Astrocyte (in vitro differentiated cells and primary cell): Measurements from ENCODE around the gene KRIT1. TPM values are rescaled to one million over a fixed set of nuclear protein-coding genes. Genes with fewer than 3 reads are reported as not detected.
"Not testable (repeated sequence)": the region's sequence is repeated elsewhere in the genome, so short reads cannot be mapped to it uniquely, and the experiment has no call there.

Source experiments
- DNase-seq: peaks from one replicate; pipeline ENCODE4 v3.0.0-alpha.2; 2010; ENCODE audit warnings: low read depth
- FAIRE-seq: peaks from 2 replicates; lab custom pipeline; 2011; peaks lifted over from hg19 to GRCh38; lab: Jason Lieb, UNC
- H2AFZ ChIP-seq: 2 replicates; pipeline ENCODE4 v1.6.0; 2012; ENCODE audit warnings: low read depth, low read length, inconsistent platforms
- H3K27ac ChIP-seq: 2 replicates; pipeline ENCODE4 v1.5.1; 2011; ENCODE audit warnings: low read depth, low read length, inconsistent platforms
- H3K27me3 ChIP-seq: 2 replicates; pipeline ENCODE4 v1.6.0; 2011; ENCODE audit warnings: low read length, inconsistent platforms; ENCODE audit not compliant: insufficient read depth
- H3K36me3 ChIP-seq: 2 replicates; pipeline ENCODE4 v1.5.1; 2011; ENCODE audit warnings: low read length, inconsistent platforms; ENCODE audit not compliant: insufficient read depth
- H3K4me1 ChIP-seq: 2 replicates; pipeline ENCODE4 v1.5.1; 2011; ENCODE audit warnings: low read length, inconsistent platforms; ENCODE audit not compliant: insufficient read depth
- H3K4me2 ChIP-seq: 2 replicates; pipeline ENCODE4 v1.6.0; 2012; ENCODE audit warnings: low read length, inconsistent platforms
- H3K4me3 ChIP-seq: 2 replicates; pipeline ENCODE4 v1.5.1; 2011; ENCODE audit warnings: low read depth, mild to moderate bottlenecking, low read length, inconsistent platforms; ENCODE audit not compliant: insufficient read depth
- H3K79me2 ChIP-seq: 2 replicates; pipeline ENCODE4 v1.6.0; 2012; ENCODE audit warnings: mild to moderate bottlenecking, low read length, inconsistent platforms; ENCODE audit not compliant: insufficient read depth
- H3K9ac ChIP-seq: 2 replicates; pipeline ENCODE4 v1.6.0; 2012; ENCODE audit warnings: mild to moderate bottlenecking, low read length, inconsistent platforms
- H3K9me3 ChIP-seq: 2 replicates; pipeline ENCODE4 v1.5.1; 2012; ENCODE audit warnings: low read depth, mild to moderate bottlenecking, low read length, inconsistent platforms; ENCODE audit not compliant: insufficient read depth
- H4K20me1 ChIP-seq: 2 replicates; pipeline ENCODE4 v1.6.0; 2012; ENCODE audit warnings: low read length, inconsistent platforms; ENCODE audit not compliant: insufficient read depth
- H3K27ac Mint-ChIP-seq: one replicate; pipeline ENCODE4 v1.8.0; 2021; ENCODE audit warnings: mild to moderate bottlenecking, mixed read lengths; ENCODE audit not compliant: unreplicated experiment
- H3K27me3 Mint-ChIP-seq: one replicate; pipeline ENCODE4 v1.8.0; 2021; ENCODE audit warnings: low read depth, mixed read lengths; ENCODE audit not compliant: unreplicated experiment
- H3K36me3 Mint-ChIP-seq: one replicate; pipeline ENCODE4 v1.8.0; 2021; ENCODE audit warnings: low read depth, mixed read lengths; ENCODE audit not compliant: unreplicated experiment
- H3K4me1 Mint-ChIP-seq: one replicate; pipeline ENCODE4 v1.8.0; 2021; ENCODE audit warnings: low read depth, mixed read lengths; ENCODE audit not compliant: unreplicated experiment
- H3K4me3 Mint-ChIP-seq: one replicate; pipeline ENCODE4 v1.8.0; 2021; ENCODE audit warnings: mild to moderate bottlenecking, moderate library complexity, mixed read lengths; ENCODE audit not compliant: unreplicated experiment
- H3K9me3 Mint-ChIP-seq: one replicate; pipeline ENCODE4 v1.8.0; 2021; ENCODE audit warnings: mild to moderate bottlenecking, mixed read lengths; ENCODE audit not compliant: unreplicated experiment
- CTCF ChIP-seq: IDR thresholded peaks from 2 replicates; pipeline ENCODE4 v1.5.1; 2011; ENCODE audit warnings: low read depth, mild to moderate bottlenecking, inconsistent platforms, low read length, moderate library complexity; ENCODE audit not compliant: insufficient read depth
- EZH2 ChIP-seq: IDR thresholded peaks from 2 replicates; pipeline ENCODE4 v1.6.1; 2012; ENCODE audit warnings: mild to moderate bottlenecking, low read length, inconsistent platforms; ENCODE audit not compliant: insufficient read depth
- total RNA-seq: library from RNA; stranded (reverse); gene quantifications from 2 replicates; pipeline ENCODE4 v1.2.1, GENCODE V29; 2021

The KRIT1 gene
- total RNA-seq, 1 donor from 2014 or later: 33.9 TPM

DNA sequence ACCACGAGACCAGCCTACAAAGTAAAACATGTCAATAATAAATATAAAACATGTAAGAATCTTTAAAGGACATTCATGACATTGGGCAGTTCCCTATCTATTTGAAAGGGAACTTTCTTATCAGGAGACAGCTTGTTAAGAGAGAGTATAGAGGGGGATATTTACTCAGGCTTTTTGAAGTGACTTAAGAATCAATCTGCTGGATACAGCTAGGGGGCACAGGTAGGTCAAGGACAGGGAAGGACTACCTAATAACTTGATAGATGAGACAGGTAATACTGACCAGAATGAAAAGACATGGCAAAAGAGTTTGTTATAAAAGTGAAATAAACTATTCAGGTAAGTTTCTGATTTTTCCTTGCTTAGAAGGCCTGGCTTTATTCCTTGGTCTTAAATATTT, 44.9 kb downstream of the KRIT1 start:
- Mint-ChIP-seq H3K27ac (no peak overlapping the region), H3K27me3 (no peaks in the 10 kb centered on the region), H3K9me3 (peaks cover 2% of the 10 kb centered on the region), H3K36me3 (peaks cover 14% of the 10 kb centered on the region), H3K4me3 (no peak overlapping the region), H3K4me1 (no peaks in the 10 kb centered on the region)
- H3K4me1 ChIP-seq: no peaks in the 10 kb centered on the region
- no peak for DNase-seq
- no peaks in the 10 kb centered on the region for H3K9me3 ChIP-seq
- H3K4me2 ChIP-seq: no peak overlapping the region
- H2AFZ ChIP-seq: no peak overlapping the region
- H3K9ac ChIP-seq: no peak overlapping the region
- no peak overlapping the region for H3K4me3 ChIP-seq
- H3K79me2 ChIP-seq: peaks cover 2% of the 10 kb centered on the region
- no peaks in the 10 kb centered on the region for H3K27me3 ChIP-seq
- no peak for FAIRE-seq
- H3K36me3 ChIP-seq: peaks cover 12% of the 10 kb centered on the region
- H3K27ac ChIP-seq: no peak overlapping the region
- H4K20me1 ChIP-seq: peaks cover 1% of the 10 kb centered on the region
- TF ChIP-seq EZH2: no peak
- TF ChIP-seq CTCF: no peak

GRCh38 chr7:92192326-92192725, 53.4 kb downstream of the KRIT1 start:
- Mint-ChIP-seq H3K36me3 (peaks cover 30% of the 10 kb centered on the region), H3K27ac (no peak overlapping the region), H3K4me1 (no peaks in the 10 kb centered on the region), H3K27me3 (no peaks in the 10 kb centered on the region), H3K4me3 (no peak overlapping the region), H3K9me3 (peaks cover 43% of the 10 kb centered on the region)
- Histone ChIP-seq H3K4me3 (no peak overlapping the region), H3K27me3 (no peaks in the 10 kb centered on the region), H4K20me1 (no peaks in the 10 kb centered on the region), H2AFZ (no peak overlapping the region), H3K36me3 (no peaks in the 10 kb centered on the region), H3K9me3 (no peaks in the 10 kb centered on the region), H3K4me2 (no peak overlapping the region), H3K9ac (no peak overlapping the region), H3K4me1 (no peaks in the 10 kb centered on the region), H3K27ac (no peak overlapping the region), H3K79me2 (no peaks in the 10 kb centered on the region)
- DNase-seq: no peak
- FAIRE-seq: no peak
- TF ChIP-seq CTCF: no peak
- TF ChIP-seq EZH2: no peak

DNA sequence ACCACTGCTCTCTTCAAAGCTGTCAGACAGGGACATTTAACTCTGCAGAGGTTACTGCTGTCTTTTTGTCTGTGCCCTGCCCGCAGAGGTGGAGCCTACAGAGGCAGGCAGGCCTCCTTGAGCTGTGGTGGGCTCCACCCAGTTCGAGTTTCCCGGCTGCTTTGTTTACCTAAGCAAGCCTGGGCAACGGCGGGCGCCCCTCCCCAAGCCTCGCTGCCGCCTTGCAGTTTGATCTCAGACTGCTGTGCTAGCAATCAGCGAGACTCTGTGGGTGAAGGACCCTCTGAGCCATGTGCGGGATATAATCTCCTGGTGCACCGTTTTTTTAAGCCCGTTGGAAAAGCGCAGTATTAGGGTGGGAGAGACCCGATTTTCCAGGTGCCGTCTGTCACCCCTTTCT, 56.5 kb downstream of the KRIT1 start:
- not testable (repeated sequence) for H3K4me3 ChIP-seq, DNase-seq, H3K4me2 ChIP-seq, H2AFZ ChIP-seq, H3K4me1 ChIP-seq, H3K9ac ChIP-seq, H3K4me3 Mint-ChIP-seq, H3K27ac ChIP-seq, H3K27me3 ChIP-seq, H3K4me1 Mint-ChIP-seq, H3K79me2 ChIP-seq, H3K36me3 ChIP-seq, H3K27me3 Mint-ChIP-seq, H3K9me3 ChIP-seq, H3K27ac Mint-ChIP-seq, FAIRE-seq, H4K20me1 ChIP-seq
- Mint-ChIP-seq H3K36me3 (peaks cover 19% of the 10 kb centered on the region), H3K9me3 (peaks cover 43% of the 10 kb centered on the region)

DNA sequence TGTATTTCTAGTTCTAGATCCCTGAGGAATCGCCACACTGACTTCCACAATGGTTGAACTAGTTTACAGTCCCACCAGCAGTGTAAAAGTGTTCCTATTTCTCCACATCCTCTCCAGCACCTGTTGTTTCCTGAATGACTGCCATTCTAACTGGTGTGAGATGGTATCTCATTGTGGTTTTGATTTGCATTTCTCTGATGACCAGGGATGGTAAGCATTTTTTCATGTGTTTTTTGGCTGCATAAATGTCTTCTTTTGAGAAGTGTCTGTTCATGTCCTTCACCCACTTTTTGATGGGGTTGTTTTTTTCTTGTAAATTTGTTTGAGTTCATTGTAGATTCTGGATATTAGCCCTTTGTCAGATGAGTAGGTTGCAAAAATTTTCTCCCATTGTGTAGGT, 61.4 kb downstream of the KRIT1 start:
- H3K27me3 ChIP-seq, H2AFZ ChIP-seq, H3K27ac ChIP-seq, H4K20me1 ChIP-seq, H3K9me3 ChIP-seq, H3K27ac Mint-ChIP-seq, H3K4me1 Mint-ChIP-seq, FAIRE-seq, H3K27me3 Mint-ChIP-seq, H3K4me3 ChIP-seq, H3K4me2 ChIP-seq, H3K4me1 ChIP-seq, H3K4me3 Mint-ChIP-seq, DNase-seq, H3K9ac ChIP-seq, H3K36me3 Mint-ChIP-seq, H3K36me3 ChIP-seq, H3K79me2 ChIP-seq: not testable (repeated sequence)
- H3K9me3 Mint-ChIP-seq: peaks cover 12% of the 10 kb centered on the region
